Measurements from ENCODE around the gene PALLD.

PALLD gene

DNA sequence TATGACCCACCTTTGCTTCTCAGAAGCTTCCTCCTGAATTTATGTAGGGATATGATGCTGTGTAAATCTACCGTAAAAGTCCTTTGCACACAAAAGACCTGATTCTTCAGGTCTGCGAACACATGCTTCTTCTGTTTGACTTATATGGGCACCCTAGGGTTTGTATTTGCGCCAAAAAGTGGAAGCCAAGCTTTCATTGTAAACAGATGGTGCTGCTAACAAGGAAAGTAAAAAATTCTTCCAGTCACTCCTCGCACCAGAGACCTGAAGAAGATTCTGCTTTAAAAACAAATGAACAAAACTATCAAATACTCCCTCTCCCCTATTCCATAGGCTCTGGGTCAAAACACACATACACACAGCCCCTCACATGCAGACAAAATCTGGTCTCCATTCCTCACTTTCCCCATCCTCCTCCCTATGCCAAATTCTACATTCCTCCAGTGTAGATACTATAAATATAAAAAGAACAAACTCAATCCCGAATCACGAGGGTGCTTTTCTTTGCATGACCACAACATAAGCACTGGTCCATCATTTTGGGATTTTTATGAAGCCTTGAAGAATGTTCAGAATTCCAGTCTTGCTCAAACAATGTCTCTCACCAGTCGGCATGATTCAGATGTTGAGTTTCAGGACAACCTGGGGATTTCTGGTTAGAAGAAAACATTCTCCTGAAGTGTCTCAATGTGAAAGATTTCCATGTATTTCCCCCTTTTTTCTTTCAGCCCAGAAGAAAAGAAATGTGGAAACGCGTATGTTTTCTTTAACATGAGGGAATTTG, 125.1 kb downstream of the PALLD start:
- DNase-seq (ENCODE audit: low read depth in 4 of 4, low spot score in 1 of 4): no peak

DNA sequence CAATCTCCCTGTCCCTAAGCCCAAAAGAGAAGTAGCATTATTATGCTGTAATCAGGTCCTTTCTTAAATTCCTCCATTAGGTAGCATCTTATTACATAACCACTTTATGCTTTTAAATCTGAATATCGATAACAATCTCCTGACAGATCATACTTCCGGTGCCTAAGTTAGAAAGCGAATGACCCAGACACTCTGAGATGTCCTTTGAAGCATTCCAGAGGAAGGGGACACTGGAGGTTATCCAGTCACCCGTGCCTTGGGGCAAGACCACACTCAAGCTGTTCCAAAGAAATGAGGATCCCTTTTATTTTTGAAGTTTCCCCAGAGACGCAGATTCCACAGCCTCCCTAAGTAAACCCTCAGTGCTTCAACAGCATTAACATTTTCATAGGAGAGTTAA, 125.7 kb downstream of the PALLD start:
- no peak for DNase-seq (ENCODE audit: low read depth in 4 of 4, low spot score in 1 of 4)

DNA sequence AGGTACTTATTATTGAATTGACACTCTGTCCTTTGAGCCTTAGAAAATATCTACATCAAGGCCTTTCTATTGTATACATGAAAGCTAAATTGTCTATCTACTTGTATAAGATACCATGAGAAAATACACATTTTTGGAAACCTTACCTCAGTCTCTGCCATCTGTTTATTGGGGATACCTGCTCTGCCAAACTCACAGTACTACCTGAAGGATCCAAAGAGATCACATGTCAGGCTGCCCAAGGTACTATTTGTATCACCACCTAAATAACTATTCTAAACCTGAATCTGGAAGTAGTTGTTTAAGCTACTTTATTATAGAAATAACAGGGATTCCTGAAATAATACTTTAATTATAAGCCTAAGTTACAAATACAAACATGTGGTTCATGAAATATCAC, 126.2 kb downstream of the PALLD start:
- DNase-seq (ENCODE audit: low read depth in 4 of 4, low spot score in 1 of 4): no peak

DNA sequence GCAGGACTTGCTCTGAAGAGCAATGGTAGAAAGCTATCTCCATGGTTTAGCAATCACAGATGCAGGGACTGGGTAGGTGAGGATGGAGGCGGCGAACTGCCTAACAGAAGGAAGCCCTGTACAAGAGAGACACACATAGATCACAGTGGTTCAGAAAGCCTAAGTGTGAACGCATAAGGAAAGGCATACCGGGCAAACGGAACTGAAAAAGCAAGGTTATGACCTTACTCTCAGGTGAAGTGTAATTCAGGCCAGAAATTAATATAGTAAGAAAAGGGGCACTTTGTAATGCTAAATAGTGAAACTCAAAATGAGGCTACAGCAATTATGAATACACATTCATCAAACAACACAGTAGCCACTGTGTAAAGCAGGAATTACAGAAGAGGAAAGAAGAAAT, 126.6 kb downstream of the PALLD start:
- no peak for DNase-seq (ENCODE audit: low read depth in 4 of 4, low spot score in 1 of 4)

DNA sequence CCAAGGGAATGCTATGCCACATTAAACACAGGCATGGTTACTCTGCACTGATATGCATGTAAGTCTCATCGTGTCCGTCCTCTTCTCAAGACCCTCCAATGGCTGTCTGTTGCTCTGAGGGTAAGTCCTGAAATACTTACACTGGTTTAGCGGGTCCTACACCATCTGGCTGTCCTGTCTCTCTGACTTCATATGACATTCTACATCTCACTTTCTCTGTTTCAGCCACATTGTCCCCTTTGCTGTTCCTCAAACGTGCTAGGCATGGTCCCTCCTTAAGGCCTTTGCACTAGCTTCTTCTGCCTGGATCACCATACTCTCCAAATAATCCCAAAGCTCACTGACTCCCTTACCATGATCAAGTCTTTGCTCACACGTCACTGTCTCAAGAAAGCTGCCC, 131.4 kb downstream of the PALLD start:
- no peak for DNase-seq (ENCODE audit: low read depth in 4 of 4, low spot score in 1 of 4)

DNA sequence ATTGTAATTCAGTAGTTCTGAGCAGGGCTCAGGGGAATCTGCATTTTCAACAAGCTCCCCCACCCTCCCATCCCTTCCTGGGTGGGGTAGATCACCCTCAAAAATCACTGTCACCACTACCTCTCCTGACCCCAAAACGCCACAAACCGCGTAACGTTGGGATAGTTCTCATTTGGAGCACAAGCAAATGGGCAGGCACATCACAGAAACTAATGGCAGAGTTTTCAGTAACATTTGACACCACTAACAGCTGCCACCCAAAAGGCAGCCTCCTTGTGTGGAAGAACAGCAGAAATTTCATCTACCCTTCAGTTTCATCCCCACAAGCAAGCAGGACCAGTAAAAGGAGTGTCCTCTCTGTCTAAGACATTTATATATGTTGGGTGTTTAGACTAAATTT, 132.7 kb downstream of the PALLD start:
- DNase-seq (ENCODE audit: low read depth in 4 of 4, low spot score in 1 of 4): no peak

DNA sequence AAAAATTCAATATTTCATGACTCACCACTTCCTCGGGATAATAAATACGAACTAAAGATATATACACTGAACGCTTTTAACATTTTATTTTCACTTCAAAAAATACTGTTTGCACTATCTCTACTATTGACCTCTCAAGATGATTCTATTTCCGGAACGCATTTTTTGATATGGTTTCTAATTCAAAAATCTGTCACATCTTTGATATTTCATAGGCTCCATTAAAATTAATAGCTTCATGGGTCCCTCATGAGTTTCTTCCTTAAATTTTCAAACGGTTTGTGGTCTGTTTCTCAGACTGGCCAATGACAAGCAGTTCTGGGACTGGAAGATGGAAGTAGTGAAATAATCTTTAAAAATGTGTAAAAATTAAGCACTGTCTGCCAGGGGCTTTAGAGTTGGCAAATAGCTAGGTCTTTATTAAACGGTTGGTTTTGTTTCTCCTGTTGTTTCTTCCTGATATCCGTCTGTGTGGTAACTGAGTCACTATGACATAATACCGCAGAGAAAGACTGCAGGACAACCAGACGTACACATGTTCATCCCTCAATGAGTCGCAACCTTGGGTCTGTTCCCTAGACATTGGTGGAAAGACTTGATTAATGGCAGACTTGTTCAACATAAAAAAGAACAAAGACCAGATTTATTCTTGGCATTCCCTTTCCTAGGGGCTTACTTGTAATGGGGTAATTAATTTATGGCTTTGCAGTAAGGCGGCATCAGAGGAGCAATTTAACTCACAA, 133.8 kb downstream of the PALLD start:
- DNase-seq (ENCODE audit: low read depth in 4 of 4, low spot score in 1 of 4): no peak

DNA sequence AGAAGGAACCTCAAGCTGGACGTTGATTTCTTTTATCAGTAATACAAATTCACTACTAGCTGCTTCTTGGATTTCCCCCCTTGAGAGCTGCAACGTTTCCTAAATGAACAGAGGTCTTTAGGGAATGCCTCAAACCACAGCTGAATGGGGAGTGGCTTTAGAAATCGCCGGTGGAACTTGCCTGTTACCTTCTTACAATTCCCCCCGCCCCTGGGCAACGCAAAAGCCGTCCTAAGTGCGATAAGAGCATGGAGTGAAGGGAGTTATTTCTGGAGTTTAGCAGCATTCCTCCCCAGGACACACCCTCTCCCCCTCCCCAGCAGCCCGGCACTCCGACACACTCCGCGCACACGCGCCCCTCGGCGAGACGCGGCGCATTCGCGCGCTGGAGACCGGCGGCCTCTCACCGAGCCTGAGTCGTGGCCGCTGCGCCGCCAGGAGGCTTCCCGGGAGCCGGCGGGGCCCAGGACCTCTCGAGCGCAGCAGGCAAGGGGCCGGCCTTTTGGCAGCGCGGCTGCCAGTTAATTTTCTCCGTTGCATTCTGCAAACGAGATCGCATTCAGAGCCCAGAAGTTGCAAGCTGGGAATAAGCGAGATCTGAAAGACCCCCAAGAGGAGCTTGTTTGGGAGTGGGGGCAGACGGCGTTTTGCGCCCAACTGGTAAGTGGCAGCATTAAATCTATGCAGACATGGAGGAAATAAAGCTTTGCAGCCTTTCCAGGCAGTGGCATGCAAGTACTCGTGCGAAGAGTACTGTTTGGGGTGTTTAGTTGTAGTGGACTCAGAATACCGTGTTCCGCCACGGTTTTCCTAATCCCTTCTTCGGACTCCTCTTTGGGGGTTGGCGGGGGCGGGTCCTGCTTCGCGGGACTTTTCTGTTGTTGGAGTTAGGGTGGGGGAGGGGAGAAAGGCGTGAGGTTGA, 134.7 kb downstream of the PALLD start:
- no peak for DNase-seq (ENCODE audit: low read depth in 4 of 4, low spot score in 1 of 4)

DNA sequence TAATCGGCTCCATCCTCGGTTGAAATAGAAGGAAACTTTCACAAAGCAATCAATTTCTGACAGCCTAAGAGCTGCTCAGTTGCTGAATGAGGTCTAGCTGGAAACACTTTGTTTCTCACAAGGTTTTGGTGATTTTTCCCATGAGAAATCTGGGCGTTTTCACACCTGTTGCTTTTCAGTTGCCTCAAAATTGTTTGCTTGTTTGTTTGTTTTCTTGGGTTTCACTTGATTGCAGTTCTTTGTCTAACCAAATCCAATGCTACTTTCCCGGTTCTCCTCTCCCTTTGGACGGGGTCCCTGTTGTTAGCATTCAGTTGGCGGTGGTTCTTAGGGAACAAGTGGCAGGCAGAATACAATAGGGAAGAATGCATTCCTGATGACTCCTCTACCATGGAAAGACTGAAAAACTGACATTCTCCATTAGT, 135.5 kb downstream of the PALLD start:
- no peak for DNase-seq (ENCODE audit: low read depth in 4 of 4, low spot score in 1 of 4)

DNA sequence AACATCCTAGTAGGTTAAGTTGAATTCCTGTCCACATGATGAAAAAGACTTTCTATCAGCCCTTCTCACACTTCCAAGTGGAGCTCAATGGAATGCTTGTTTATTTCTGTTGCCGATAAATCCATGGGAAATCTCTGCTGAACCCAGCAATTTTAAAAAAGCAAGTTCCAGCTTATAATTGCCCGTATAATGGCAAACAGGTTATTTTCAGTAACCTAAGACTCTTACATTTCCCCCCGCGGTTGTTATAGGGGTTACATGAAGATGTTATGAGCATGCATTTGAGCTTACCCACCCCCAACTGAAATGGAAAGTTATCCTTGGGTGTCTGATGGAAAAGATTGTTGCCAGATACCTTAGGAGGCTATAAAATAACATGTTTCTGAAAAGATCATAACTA, 136.2 kb downstream of the PALLD start:
- no peak for DNase-seq (ENCODE audit: low read depth in 4 of 4, low spot score in 1 of 4)

DNA sequence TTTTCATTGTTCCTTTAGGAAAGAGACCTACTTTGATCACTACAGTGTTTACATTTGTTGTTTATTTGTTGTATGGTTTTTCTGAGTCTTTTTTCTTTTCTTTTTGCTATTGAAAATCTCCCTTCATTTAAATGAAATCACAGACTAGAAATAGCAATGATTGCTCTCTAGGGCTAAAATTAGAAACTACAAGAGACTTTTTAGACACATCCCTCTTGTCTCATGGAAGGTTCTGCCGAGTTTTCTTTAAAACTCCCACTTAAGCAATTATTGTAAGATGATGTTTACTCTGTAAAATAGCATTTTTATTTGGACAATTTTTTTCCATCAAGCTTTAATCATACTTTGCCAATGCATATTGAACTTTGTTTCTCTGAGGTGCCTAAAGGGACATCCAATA, 136.6 kb downstream of the PALLD start:
- no peak for DNase-seq (ENCODE audit: low read depth in 4 of 4, low spot score in 1 of 4)

DNA sequence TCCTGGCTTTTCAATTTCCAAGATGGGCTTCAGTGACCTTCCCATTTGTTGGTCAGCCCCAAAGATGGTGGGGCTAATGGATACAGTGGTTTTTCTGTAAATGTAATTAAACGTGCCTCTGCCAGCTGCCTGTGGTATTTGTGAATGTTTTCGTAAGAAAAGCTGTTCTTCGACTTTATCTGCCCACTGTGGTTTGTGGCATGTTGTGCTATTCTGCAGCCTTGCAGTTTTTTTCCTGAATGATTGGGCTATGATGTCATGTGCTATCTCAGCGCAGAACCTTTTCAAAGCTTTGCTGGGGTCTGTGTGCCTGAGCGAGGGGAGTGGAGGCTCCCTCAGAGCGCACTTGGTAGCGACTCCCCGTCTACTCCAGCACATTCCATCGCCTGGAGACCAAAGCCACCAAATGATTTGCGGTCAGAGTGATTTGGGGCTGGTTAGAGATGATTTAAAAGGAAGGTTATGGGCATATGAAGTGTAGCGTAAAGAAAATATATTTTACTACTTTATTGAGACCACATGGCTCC, 137.5 kb downstream of the PALLD start:
- no peak for DNase-seq (ENCODE audit: low read depth in 4 of 4, low spot score in 1 of 4)

DNA sequence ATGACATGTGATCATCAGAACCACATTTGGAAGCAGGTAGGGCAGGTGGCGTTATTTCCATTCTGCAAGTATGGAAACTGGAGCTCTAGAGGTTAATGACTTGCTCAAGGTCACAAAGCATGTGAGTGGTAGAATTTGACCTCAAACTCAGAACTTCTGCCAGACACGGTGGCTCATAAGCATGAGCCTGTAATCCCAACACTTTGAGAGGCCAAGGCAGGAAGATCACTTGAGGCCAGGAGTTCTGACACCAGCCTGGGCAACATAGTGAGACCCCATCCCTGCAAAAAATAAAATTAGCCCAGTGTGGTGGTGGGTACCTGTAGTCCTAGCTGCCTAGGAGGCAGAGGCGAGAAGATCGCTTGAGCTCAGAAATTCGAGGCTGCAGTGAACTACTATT, 139.2 kb downstream of the PALLD start:
- no peak for DNase-seq (ENCODE audit: low read depth in 4 of 4, low spot score in 1 of 4)

DNA sequence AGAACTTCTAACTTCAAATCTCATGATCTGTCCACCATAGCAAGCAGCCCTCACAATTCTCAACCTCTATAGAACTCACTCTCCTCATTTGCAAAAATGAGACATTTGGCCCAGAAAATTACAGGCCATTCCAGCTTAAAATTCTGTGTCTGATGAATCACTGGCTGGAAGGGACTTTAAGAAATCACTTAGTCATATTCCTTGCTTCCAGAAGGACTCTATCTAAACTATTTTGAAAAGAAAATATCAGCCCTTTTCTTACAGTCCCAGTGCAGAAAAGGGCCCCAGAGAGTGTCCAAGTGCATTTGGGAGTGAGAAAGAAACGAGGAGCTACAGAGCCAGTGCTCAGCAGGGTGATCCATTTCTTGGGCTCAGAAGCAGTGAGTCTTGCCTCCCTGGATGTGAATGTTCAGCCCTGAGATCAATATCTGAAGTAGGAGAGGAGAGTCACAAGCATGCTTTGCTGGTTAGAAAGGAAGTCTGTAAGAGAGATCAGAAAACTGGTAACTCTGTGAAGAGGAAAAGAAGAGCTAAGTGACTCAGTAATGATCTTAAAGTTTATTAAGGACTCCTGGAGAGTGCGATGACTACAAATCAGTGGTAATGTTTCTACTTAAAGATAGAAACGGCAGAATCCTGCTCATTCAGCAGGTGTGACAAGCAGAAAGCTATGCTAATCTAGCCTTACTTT, 139.8 kb downstream of the PALLD start:
- no peak for DNase-seq (ENCODE audit: low read depth in 4 of 4, low spot score in 1 of 4)

DNA sequence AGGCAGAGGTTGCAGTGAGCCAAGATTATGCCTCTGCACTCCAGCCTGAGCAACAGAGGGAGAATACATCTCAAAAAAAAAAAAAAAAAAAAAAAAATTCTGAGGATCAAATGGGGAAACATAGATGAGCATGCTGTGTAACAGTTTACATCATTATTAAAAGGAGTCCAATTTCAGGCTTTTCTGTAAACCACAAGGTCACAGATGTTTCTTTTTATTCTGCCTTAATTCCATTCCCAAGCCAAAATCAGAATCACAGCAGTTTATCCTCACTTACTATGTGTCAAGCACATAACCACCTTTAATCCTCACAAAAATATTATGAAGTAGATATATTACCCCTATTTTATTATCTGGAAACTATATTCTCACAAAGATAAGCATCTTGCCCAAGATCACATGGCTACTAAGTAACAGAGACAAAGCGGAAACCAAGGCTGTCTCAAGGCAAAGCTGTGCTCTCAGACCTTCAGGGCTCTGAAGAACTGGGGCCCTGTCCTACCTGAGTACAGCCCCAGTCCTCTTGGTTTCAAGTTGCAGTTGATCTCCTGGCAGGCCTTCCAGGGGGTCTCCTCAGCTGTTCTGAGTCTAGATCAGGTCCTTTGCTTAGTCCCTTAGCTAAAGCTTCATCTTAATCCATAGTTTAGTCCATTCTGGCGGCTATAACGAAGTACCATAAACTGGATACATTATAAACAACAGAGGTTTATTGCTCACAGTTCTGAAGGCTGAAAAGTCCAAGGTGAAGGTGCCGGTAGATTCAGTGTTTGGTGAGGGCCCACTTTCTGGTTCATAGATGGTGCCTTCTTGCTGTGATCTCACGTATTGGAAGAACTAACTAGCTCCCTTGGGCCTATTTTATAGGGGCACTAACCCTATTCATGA, 141.3 kb downstream of the PALLD start:
- no peak for DNase-seq (ENCODE audit: low read depth in 4 of 4, low spot score in 1 of 4)

DNA sequence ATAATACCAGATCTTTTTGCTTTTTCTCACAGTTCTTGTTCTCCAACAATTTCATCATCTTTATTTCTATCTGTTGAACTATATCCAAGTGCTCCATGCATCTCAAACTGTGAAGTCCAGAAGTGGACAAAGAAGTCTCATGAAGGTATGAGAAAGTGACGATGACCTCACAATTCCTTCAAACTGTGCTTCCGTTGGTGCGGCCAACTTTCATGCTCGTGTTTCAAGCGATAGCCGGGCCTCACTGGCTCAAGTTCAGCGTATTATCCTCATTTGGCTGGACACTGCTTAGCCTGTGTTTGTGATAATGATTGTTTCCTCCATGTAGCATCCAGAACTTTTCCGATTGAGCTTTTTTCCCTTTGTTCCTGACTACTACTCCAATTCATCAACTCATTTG, 143.1 kb downstream of the PALLD start:
- no peak for DNase-seq (ENCODE audit: low read depth in 4 of 4, low spot score in 1 of 4)

DNA sequence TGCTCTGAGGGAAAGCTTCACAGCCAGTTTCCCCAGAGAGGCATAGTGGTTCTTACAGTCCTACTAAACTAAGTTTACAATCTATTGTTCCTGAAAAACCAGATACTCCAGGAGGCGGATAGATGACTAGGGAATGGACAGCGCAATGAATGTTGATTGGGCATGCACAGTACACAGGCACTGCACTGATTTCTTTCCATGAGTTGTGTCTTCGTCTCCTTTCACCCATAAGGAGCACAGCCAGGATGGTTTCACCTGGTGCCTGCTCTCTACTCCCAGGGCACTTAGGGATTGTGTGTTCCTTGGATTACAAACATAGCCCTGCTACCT, 144.9 kb downstream of the PALLD start:
- DNase-seq (ENCODE audit: low read depth in 4 of 4, low spot score in 1 of 4): no peak

DNA sequence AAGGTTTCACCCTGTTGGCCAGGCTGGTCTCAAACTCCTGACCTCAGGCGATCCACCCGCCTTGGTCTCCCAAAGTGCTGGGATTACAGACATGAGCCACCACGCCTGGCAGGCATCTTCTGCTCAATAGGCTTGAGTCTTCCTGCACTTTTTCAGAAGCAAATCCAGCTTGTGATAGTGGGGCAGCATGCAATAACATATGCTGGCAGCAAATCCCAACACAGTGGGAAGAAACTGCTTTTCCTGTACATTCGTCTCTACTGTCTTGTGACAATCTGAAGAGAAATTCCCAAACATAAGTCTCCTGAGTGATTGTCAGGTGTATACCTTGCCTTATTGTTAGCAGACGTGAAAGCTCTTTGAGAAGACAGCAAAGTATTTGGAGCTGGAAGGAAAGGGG, 145.7 kb downstream of the PALLD start:
- no peak for DNase-seq (ENCODE audit: low read depth in 4 of 4, low spot score in 1 of 4)

DNA sequence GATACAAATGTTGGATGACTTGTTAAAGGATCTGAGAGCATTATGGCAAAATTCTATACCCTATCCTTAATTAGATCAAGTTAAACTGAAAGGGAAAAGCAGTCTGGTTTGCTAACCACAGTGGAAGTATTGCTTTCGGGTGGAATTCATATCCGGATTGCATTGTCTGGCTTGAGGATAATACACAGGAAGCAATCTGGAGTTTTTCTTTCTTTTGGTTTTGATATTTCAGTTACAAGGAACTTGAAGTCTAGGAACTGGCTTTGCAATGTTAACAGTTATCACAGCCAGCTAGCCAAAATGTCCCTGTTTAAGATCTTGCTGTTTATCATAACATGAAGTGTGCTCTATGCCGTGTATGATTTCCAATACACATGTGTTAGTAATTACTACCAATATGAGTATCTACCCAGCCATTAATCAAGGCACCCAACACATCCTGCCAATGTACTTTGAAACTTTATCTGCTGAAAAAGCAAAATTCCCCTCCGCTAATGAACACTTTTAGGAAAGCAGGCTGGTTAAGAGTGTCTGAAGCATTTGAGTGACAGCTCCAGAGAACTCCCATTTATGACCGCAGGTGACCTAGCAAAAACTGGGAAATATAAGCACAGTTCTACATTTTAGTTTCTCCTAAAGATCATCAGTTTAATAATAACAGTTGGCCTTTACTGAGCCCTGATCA, 146.4 kb downstream of the PALLD start:
- no peak for DNase-seq (ENCODE audit: low read depth in 4 of 4, low spot score in 1 of 4)

DNA sequence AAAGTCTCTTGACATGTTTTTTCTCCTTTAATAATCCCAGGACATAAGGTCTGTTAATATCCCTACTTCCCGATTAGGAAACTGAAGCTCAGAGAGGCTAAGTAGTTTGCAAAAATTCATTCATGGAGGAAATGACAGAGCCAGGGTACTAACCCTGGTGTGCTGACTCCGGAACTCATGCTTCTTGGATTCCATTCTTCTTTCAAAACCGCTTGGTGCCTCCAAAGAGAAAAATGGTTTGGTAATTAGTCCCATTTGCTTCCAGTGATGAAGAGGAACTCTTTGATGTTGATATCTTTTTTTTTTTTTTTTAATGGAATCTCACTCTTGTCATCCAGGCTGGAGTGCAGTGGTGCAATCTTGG, 146.9 kb downstream of the PALLD start:
- no peak for DNase-seq (ENCODE audit: low read depth in 4 of 4, low spot score in 1 of 4)
